ENCODE results near the gene FGL2.
A peak's percentile ranks its signal among the peaks of the same experiment; 100 is the strongest.

The FGL2 gene

GRCh38 chr7:77199013-77199966, at the start of gene FGL2:
TSS of gene FGL2 (minus strand) at chr7:77199819. CDS start at chr7:77199793, 26 bp downstream.
- Histone ChIP-seq H4K20me1 (ENCODE audit: insufficient read depth, low read length) (no peaks in the 10 kb centered on the region), H3K9ac (ENCODE audit: low read length) (peak within 1 kb of the TSS; percentile 36), H3K4me3 (ENCODE audit: low read depth, low read length, poor library complexity, severe bottlenecking) (peak within 1 kb of the TSS; percentile 45)

GRCh38 chr7:77248154-77248553, 48.5 kb upstream of the FGL2 start:
- Histone ChIP-seq H3F3A (ENCODE audit: insufficient read depth, low read length) (no peaks in the 10 kb centered on the region), H3K4me3 (ENCODE audit: low read depth, low read length, poor library complexity, severe bottlenecking) (no peak overlapping the region), H3K4me1 (ENCODE audit: insufficient read depth, low read length, severe bottlenecking) (no peaks in the 10 kb centered on the region), H3K9me2 (ENCODE audit: low read depth, low read length) (no peaks in the 10 kb centered on the region), H3K36me3 (ENCODE audit: insufficient read depth, low read length) (no peaks in the 10 kb centered on the region), H4K20me1 (ENCODE audit: insufficient read depth, low read length) (no peaks in the 10 kb centered on the region), H2AFZ (ENCODE audit: low read length) (no peak overlapping the region), H3K9me3 (ENCODE audit: low read length) (no peaks in the 10 kb centered on the region), H3K27ac (ENCODE audit: low read depth, low read length, poor library complexity, severe bottlenecking) (no peak overlapping the region), H3K9ac (ENCODE audit: low read length) (no peak overlapping the region), H3K79me2 (ENCODE audit: insufficient read depth, low read length) (no peaks in the 10 kb centered on the region), H3K27me3 (ENCODE audit: insufficient read depth, low read length) (no peaks in the 10 kb centered on the region), H3K4me2 (ENCODE audit: low read length) (no peak overlapping the region)
- TF ChIP-seq EZH2 (IDR thresholded peaks at IDR 0.05; ENCODE audit: borderline replicate concordance, low read length) (no peak), CTCF (IDR thresholded peaks at IDR 0.05; ENCODE audit: low read length) (no peak)

More at GRCh38 chr7:77199013-77199966, at the start of gene FGL2:
- H3K79me2 ChIP-seq (ENCODE audit: insufficient read depth, low read length), result no peaks in the 10 kb centered on the region
- no peaks in the 10 kb centered on the region; the same call in 1 of the 2 replicates for H3F3A ChIP-seq (ENCODE audit: insufficient read depth, low read length)
- no peaks in the 10 kb centered on the region for H3K9me3 ChIP-seq (ENCODE audit: low read length)
- H3K4me1 ChIP-seq (ENCODE audit: insufficient read depth, low read length, severe bottlenecking), result peaks cover 36% of the 10 kb centered on the region
- TF ChIP-seq CTCF (IDR thresholded peaks at IDR 0.05; ENCODE audit: low read length), result no peak
- no peak for TF ChIP-seq EZH2 (IDR thresholded peaks at IDR 0.05; ENCODE audit: borderline replicate concordance, low read length)
- H3K36me3 ChIP-seq (ENCODE audit: insufficient read depth, low read length), result no peaks in the 10 kb centered on the region
- peak within 1 kb of the TSS; percentile 14; the same call in 1 of the 2 replicates for H2AFZ ChIP-seq (ENCODE audit: low read length)
- no peaks in the 10 kb centered on the region for H3K27me3 ChIP-seq (ENCODE audit: insufficient read depth, low read length)
- peak within 1 kb of the TSS; percentile 50 for H3K4me2 ChIP-seq (ENCODE audit: low read length)
- H3K27ac ChIP-seq (ENCODE audit: low read depth, low read length, poor library complexity, severe bottlenecking), result peak within 1 kb of the TSS; percentile 55
- H3K9me2 ChIP-seq (ENCODE audit: low read depth, low read length), result no peaks in the 10 kb centered on the region

DNA sequence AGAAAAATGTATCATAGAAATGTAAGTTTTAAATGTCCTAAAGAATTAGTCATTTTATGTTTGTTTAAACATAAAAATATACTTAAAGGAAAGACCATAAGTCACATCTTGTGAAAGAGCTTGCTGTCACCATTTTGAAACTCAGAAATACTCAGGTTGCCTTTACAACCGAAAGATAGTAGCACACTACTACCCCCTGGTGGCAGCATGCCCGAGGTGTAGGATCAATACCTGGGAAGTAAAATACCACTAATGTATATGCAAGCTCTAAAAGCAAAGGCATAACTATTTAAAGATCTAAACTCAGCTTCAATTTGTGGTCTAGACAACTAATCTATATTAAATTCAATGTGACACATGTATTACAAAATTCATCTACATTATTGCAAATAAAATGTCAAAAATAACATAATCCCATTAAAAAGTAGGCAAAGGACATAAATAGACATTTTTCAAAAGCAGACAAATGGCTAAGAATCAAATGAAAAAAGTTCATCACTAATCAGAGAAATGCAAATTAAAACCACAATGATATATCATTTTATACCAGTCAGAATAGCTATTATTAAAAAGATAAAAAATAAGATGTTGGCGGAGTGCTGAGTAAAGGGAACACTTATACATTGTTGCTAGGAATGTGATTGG, 47.7 kb upstream of the FGL2 start:
- Histone ChIP-seq H3K79me2 (ENCODE audit: insufficient read depth, low read length) (no peaks in the 10 kb centered on the region), H3K4me2 (ENCODE audit: low read length) (no peak overlapping the region), H3K27me3 (ENCODE audit: insufficient read depth, low read length) (no peaks in the 10 kb centered on the region), H3K4me3 (ENCODE audit: low read depth, low read length, poor library complexity, severe bottlenecking) (no peak overlapping the region), H3K9ac (ENCODE audit: low read length) (no peak overlapping the region), H4K20me1 (ENCODE audit: insufficient read depth, low read length) (no peaks in the 10 kb centered on the region), H3K9me2 (ENCODE audit: low read depth, low read length) (no peaks in the 10 kb centered on the region), H3K4me1 (ENCODE audit: insufficient read depth, low read length, severe bottlenecking) (no peaks in the 10 kb centered on the region), H3K9me3 (ENCODE audit: low read length) (no peaks in the 10 kb centered on the region), H3K27ac (ENCODE audit: low read depth, low read length, poor library complexity, severe bottlenecking) (no peak overlapping the region), H3K36me3 (ENCODE audit: insufficient read depth, low read length) (no peaks in the 10 kb centered on the region), H3F3A (ENCODE audit: insufficient read depth, low read length) (no peaks in the 10 kb centered on the region), H2AFZ (ENCODE audit: low read length) (peak overlapping the region; percentile 54; the same call in 1 of the 2 replicates)
- TF ChIP-seq EZH2 (IDR thresholded peaks at IDR 0.05; ENCODE audit: borderline replicate concordance, low read length), result no peak
- peak; percentile 95 for TF ChIP-seq CTCF (IDR thresholded peaks at IDR 0.05; ENCODE audit: low read length)

All from OCI-LY1 (cell line).